GM21723 (cell line): ENCODE measurements around the gene SIK2.
"Not testable (repeated sequence)": the region's sequence is repeated elsewhere in the genome, so short reads cannot be mapped to it uniquely, and the experiment has no call there.

Experiments
- ATAC-seq: cut with Tn5 transposase; IDR thresholded peaks from one replicate; pipeline ENCODE4 v1.9.1; 2021; ENCODE audit warnings: mild to moderate bottlenecking, moderate library complexity; ENCODE audit not compliant: unreplicated experiment

Gene SIK2

GRCh38 chr11:111694851-111695250, 92.6 kb downstream of the SIK2 start:
- ATAC-seq = no peak

- no peak for ATAC-seq
Measured at GRCh38 chr11:111696556-111696955, 94.3 kb downstream of the SIK2 start.

- peak; percentile 61 for ATAC-seq
Measured at GRCh38 chr11:111697933-111698371, 95.7 kb downstream of the SIK2 start.

- no peak for ATAC-seq
Measured at GRCh38 chr11:111698852-111699559, 96.8 kb downstream of the SIK2 start.

- no peak for ATAC-seq
Measured at GRCh38 chr11:111699579-111700156, 97.4 kb downstream of the SIK2 start.

GRCh38 chr11:111700162-111700561, 97.9 kb downstream of the SIK2 start:
- ATAC-seq = no peak

GRCh38 chr11:111702623-111703022, 100.4 kb downstream of the SIK2 start:
- no peak for ATAC-seq

GRCh38 chr11:111703576-111703975, 101.3 kb downstream of the SIK2 start:
- no peak for ATAC-seq

- no peak for ATAC-seq
Measured at GRCh38 chr11:111707039-111707690, 104.9 kb downstream of the SIK2 start.

- ATAC-seq = no peak
Measured at GRCh38 chr11:111707691-111708067, 105.4 kb downstream of the SIK2 start.

- ATAC-seq = no peak
Measured at GRCh38 chr11:111714522-111714921, 112.3 kb downstream of the SIK2 start.

GRCh38 chr11:111715142-111715816, 113.0 kb downstream of the SIK2 start:
- no peak for ATAC-seq

- ATAC-seq = not testable (repeated sequence)
Measured at GRCh38 chr11:111717660-111718059, 115.4 kb downstream of the SIK2 start.

- ATAC-seq = no peak
Measured at GRCh38 chr11:111718436-111718835, 116.2 kb downstream of the SIK2 start.

- ATAC-seq = no peak
Measured at GRCh38 chr11:111718859-111719258, 116.6 kb downstream of the SIK2 start.

GRCh38 chr11:111719379-111719778, 117.1 kb downstream of the SIK2 start:
- no peak for ATAC-seq

- ATAC-seq = no peak
Measured at GRCh38 chr11:111720801-111721494, 118.7 kb downstream of the SIK2 start.

GRCh38 chr11:111722501-111722900, 120.3 kb downstream of the SIK2 start:
- ATAC-seq = no peak

- ATAC-seq = no peak
Measured at GRCh38 chr11:111723595-111723994, 121.3 kb downstream of the SIK2 start.

- ATAC-seq = no peak
Measured at GRCh38 chr11:111724615-111725129, 122.4 kb downstream of the SIK2 start.

- no peak for ATAC-seq
Measured at GRCh38 chr11:111725621-111726020, 123.4 kb downstream of the SIK2 start.
